Activated CD4-positive, alpha-beta T cell treated with anti-CD3 and anti-CD28 coated beads, Interleukin-2, amount 50 U/mL, for 24 hours (primary cell): ENCODE measurements around the gene GCC1.
A peak's percentile ranks its signal among the peaks of the same experiment; 100 is the strongest.

Experiments
- DNase-seq, 2 donors: peaks; one replicate each; pipeline ENCODE4 v3.0.0-alpha.2; 2020; ENCODE audit warnings: low read depth in 1 of 2, low spot score in 1 of 2

The GCC1 gene, protein sequence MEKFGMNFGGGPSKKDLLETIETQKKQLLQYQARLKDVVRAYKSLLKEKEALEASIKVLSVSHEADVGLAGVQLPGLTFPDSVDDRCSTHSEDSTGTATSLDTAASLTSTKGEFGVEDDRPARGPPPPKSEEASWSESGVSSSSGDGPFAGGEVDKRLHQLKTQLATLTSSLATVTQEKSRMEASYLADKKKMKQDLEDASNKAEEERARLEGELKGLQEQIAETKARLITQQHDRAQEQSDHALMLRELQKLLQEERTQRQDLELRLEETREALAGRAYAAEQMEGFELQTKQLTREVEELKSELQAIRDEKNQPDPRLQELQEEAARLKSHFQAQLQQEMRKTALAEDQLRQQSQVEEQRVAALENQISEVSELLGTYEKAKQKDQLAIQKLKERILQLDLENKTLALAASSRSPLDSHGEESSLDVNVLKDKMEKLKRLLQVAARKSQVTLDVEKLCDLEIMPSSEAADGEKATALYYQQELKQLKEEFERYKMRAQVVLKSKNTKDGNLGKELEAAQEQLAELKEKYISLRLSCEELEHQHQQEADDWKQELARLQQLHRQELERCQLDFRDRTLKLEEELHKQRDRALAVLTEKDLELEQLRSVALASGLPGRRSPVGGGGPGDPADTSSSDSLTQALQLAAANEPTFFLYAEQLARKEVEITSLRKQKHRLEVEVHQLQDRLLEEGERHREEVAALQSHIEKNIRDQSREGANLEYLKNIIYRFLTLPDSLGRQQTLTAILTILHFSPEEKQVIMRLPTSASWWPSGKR

DNA sequence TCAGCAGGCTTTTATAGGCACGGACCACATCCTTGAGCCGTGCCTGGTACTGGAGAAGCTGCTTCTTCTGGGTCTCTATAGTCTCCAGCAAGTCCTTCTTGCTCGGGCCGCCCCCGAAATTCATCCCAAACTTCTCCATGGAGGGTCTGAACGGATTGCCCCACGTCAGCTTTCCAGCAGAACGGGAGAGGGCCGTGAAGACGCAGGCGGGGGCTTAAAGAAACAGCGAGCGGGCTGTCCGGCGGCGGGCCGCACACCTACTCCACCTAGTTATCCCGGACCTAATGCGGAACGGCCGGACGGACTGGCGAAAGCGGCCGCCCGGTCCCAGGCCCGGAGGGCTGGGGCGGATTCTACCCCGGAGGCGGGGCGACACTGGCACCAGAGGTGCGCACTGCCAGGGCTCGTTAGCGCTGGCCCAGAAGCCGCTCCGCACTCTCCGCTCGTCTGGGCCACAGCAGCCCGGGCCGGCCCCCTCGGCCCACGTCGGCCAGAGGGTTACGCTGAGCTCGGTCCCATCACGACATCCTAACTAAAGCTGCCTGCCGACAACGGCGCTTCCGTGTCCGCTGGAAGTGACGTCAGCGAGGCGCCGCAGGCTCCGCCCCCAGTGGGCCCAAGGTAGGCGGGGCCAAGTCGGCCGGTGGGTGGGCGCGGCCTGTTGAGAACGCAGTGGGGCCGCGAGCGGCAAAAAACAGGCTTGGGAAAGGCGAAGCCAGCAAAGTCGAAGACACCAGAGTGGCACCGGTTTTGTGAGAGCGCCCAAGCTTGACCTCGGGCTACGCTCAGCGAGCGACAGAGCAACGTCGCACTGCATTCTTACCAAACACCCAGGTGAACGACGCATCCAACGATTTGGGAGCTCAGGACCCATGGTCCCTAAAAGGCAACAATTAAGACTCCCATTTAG is at the start of gene GCC1:
GCC1 (minus strand) TSS at position 553 of the 910 bp plus-strand sequence; CDS start at position 139, 414 bp downstream.
- peak; percentile 89 to 91 for DNase-seq

DNA sequence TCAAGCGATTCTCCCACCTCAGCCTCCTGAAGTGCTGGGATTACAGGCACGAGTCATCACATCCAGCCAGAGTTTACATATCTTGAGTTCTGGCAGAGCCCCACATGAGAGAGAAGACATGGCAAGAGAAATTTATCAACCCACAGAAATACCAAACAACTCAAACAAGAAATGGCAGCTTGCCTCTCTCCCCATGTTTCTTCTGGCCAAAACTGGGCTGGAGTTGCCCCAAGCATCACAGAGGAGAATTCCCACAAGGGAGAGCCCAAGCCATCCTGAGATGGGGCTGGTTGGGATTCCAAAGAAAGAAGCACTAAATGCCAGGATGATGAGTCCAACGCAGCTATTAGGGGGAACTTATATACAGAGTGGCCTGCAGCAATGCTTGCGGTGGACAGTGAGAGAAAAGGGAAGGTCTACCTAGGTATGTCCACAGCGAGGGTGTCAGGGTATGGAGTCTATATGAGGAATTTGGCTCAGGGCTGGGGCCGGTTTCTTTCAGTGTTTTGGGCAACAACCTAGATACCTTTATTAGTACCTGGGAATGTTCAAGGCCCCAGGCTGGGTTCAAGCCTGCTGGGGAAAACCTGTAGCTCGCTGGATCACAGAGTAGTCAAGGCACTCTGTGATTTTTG is 47.0 kb upstream of the GCC1 start:
- no peak for DNase-seq

DNA sequence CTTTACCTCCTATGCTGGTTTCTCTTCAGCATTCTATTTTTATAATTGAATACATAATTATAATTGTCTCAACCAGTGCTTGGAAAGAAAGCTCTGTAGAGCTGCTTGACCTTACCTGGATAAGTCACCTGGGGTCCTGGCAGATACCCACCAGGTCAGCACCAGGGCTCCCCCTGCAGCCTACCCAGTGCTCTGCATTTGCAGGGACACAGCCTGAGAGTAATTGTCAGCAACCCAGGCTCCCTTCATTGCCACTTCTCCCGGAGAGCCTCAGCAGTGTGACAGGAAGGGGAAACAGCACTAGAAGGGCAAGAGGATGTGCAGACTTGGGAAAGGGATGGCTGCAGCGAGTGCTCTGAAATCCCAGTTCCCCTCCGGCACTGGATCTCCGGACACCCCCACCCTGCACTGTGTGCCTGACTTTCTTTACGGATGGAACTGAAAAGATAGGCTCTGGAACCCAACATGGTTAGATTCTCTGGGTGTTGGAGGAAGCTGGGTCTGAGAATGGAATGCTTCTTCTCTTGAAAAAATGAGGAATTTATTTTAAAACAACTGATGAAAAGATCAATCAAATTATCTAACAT is 44.0 kb upstream of the GCC1 start:
- no peak for DNase-seq

DNA sequence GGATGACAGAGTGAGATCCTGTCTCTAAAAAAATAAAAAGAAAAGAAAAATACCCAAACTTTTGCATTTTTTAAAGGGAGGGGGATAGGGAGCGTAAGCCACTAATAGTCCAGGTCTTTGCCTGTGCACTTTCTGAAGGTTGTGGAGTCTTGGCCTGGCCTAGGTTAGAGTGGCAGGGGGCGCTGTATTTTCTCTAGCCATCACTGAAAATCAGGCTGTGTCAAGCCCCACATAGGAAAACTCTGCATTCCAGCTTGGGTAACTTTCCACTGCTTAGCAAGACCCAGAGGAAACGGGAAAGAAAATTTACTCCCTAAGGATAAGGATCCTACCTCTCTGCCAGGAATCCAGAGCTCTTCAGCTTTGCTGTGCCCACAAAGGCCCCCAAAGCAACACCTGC is 43.0 kb upstream of the GCC1 start:
- no peak for DNase-seq

DNA sequence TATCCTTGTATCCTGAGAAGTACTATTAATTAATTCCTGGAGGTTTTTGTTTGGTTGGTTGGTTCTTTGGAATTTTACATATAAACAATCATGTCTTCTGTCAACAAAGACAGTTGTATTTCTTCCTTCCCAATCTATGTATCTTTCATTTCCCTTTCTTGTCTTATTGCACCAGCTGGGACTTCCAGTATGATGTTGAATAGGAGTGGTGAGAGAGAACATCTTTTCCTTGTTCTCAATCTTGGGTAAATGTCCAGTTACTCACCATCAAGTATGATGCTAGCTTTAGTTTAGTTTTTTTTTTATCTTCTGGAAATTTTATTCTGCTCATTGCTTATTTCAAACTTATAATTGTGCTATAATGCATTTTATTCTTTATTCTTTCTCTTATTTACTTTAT is 39.9 kb upstream of the GCC1 start:
- DNase-seq: no peak

DNA sequence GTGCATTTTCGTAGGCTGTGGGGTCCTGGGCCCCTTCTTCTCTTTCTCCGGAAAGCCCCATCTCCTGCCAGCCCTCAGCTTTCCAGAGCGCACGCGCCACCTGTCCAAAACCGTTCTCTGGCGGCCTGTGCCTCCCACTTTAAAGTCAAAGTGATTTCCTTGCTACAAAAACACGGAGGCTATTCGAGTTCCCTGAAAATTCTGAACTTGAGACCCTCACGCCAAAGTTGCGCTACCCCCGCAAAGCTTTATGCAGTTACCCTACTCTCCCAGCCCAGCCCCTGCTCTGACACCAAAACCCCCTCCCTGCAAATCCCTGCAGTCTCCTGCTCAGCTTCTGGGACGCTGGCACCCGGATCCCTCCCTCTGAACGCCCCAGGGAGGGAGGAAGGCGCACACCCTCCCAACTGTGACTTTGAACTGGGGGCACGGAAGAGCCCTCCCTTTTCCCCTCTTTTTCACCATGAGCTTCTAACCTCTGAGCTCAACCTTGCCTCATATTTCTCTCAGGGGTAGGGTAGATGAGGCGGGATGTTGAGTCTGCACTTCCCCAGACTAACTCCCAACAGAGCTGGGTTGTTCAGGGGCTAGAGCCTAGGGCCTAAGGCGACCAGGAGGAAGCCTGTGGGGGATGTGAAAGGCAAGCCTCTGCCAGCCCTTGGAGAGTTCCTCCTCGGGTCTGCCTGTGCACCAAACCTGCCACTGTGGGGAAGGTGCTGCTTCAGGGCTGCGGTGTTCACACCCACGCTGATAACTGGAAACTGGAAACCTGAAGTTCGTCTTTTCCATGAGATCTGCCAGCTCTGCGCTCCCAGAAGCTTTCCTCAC is 35.2 kb upstream of the GCC1 start:
- no peak for DNase-seq

DNA sequence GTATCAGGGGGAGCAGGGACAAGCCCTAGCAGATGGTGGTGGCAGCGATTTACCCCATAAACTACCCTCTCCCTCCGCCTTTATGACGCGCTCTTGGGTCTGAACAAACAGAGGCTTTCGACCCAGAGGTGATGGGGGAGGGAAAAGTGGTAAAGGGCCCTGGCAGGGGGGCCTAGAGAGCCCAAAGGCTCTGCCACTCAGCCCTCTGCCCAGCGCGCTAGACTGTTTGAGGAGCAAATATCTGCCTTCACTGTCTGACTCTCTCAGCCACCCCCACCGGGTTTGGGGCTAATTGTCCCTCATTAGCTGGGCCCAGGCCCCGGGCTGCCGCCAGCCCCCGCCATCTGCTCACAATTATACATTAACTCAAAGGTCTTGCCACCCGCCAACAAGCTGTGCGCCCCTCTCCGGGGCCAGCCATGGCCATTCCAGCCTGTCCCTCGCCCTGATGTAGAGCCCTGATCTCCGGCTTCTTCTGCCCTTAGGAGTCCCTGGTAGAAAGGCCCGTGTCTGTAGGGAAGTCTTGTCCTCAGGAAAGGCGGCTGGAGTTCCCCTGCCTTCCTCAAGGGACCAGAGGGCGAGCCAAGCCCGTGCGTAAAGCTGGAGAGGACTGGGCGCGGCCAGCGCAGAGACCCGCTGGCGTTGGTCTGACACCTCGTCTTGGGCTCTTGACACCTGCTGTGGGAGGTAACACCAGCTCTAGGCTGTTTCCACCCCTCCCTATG is 34.4 kb upstream of the GCC1 start:
- DNase-seq: no peak

DNA sequence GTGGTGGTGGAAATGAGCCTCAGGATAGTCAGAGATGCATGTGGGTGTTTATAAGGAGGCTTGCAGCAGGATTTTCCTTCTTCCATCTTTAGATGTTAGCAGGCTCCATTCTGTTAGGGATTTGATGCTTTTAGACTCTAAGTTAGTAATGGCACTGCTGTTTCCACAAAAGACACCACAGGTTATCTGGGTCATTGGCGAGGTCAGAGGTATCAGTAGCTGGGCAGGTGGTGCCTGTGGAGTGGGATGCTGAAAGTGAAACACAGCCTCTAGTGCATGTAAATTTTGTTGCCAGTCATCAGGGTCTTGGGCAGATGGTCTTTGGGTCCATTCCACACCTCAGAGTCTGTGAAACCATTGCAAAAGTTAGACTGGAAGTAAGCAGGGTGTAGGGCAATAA is 33.4 kb upstream of the GCC1 start:
- no peak for DNase-seq

DNA sequence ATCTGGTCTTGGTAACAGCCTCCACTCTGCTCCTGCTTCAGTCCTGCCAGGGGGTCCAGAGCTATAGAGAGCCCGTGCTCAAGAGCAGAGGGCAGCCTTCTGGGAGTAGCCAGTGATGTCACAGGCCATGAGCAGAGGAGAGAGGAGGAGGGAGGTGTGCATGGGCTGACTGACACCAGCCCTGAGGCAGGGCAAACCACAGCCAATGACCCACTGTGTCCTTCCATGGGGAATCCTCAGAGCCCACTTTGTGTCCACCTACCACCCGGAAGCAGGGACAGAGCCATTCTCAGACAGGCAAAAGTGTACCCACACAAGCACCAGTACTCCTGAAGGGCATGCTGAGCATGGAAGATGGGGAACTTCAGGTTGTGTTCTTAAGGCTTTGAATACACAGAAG is 32.6 kb upstream of the GCC1 start, which contains the start of gene PAX4:
PAX4 (minus strand) TSS at position 101 of the 400 bp plus-strand sequence. CDS start 2,214 bp downstream, outside the sequence.
- no peak for DNase-seq

DNA sequence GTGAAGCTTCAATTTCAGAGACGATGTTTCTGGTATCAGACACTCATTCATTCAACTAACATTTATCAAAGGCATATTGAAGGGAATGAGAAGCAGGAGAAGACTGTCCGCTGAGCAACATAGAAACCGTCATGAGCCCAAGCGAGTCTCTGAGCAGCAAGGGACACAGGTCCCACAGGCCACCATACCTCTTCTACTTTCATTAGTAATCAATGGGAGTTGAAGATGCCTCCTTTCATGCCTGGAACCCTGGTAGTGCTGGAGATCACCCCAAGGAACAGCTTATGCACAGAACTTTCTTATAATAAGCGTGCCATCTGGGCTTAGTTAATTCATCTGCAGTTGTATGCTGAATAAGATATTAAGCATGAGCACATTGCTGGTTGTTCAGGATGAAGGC is 31.3 kb upstream of the GCC1 start:
- no peak for DNase-seq

DNA sequence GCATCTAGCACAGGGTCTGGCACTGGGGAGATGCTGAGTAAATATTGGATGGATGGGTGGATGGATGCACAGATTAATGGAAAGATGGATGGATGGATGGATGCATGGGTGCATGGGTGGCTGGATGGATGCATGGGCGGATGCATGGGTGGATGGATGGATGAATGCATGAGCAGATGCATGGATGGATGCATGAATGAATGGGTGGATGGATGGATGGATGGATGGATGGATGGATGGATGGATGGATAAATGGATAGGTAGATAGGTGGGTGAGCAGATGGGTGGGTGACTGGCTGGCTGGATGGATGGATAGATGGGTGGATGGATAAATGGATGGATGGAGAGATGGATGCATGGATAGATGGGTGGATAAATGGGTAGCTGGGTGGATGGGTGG is 26.9 kb upstream of the GCC1 start:
- DNase-seq: no peak

DNA sequence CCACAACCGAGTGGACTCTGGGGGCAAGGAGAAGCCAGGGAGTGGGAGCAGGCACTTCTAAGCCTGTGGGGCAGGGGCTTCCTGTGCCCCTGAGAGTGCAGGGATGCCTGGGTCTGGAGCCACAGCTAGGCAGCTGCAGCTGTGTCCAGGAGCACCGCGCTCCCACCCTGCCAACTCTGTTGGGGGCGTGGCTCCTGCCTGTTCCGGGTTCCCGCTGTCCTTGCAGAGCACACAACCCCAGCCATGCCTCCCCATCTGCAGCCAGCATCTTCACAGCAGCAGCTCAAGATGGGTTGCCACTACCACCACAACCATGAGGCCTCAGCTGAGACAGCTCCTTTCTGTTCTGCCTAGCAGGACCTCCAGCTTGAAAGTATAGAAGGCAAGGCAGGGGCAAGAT is 23.9 kb upstream of the GCC1 start:
- DNase-seq: no peak

DNA sequence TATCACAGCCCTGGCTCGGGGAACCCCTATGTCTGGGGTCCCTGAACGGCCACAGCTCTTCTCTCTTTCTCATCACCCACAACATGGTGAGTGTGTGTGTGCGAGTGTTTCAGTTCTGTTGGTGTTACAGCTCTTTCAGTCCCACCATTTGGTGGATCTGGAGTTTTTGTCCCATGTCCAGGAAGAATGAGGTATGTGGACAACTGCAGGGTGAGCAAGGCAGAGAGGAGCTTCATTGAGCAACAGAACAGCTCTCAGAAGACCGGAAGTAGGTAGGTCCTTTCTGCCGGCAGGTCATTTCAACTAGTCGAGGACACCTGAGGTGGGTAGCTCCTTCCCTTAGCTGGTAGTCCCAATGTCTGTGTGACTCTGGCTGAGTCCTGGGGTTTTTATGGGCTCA is 23.1 kb upstream of the GCC1 start:
- DNase-seq: no peak

DNA sequence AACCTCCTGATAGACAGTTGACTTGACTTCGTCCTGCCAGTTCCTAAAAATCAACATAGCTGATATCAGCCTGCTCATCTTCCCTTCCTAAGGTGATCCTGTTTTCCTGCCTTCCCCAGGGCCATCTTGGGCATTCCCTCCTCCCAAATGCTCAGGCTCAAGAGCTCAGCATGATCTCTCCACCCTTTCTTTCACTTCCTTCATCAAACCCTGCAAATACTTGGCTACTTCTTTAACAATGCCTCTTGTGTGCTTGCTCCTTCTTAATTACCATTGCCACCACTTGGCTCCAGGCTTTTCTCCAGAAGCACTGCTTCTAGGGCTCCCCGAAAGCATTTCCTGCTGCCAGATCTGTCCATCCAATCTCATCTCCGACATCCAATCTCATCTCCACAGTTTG is 15.5 kb upstream of the GCC1 start:
- DNase-seq: no peak

DNA sequence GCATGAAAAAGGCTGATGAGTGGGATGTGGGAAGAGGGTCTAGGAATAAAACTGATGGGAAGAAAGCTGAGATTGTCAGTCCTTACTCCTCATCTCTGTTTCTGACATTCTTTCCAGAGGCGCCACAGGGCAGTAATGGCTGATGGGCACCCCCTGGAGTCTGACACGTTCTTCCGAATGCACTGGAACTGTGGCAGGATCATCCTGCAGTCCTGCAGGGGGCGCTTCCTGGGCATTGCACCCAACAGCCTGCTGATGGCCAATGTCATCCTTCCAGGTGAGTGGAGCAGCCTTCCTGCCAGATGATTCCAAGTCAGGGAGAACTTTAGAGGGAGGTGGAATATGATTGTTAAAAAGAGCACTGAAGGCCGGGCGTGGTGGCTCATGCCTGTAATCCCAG is 12.9 kb upstream of the GCC1 start:
- DNase-seq: no peak

DNA sequence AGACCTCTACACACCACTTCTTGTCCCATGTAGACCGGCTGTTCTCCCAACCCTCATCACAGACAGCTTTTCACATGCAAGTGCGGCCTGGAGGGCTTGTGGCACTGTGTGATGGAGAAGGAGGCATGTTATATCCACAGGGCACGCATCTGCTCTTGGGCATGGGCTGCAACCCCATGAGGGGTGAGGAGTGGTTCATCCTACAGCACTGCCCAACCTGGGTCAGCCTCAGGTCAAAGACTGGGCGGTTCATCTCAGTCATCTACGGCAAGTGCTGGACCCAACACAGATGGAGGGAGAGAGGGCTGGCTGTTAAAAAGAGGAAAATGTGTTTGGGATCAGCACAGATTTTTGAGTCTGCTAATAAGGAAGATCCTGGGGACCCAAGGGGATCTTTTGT is 10.3 kb upstream of the GCC1 start:
- no peak for DNase-seq

DNA sequence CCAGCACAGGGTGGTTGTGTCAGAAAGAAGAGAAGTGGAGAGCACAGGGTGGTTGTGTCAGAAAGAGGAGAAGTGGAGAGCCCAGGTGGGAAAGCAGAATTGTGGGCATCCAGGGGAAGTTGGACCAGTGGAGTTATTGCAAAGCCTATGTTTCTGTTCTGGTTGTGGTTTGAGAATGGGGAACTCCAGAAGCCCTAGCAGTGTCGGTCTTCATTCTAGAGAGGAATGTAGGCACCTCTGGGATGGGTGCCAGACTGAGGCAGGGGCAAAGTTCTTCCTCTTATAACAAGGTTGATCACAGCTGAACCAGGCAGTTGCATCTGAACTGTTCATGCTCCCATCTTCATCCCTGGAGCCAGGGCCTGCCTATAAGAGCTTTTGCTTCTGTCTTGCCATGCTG is 9.1 kb upstream of the GCC1 start:
- no peak for DNase-seq

DNA sequence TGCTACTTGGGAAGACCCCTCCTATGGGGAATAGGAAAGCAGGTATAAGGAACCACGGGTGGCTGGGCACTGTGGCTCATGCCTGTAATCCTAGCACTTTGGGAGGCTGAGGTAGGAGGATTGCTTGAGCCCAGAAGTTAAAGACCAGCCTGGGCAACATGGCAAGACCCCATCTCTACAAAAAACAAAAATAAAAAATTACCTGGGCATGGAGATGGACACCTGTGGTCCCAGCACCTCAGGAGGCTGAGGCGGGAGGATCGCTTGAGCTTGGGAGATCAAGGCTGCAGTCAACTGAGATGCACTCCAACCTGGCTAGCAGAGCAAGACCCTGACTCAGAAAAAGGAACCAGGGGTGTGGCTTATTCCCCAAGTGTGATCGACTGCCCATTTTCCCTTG is 7.2 kb upstream of the GCC1 start:
- DNase-seq: no peak

DNA sequence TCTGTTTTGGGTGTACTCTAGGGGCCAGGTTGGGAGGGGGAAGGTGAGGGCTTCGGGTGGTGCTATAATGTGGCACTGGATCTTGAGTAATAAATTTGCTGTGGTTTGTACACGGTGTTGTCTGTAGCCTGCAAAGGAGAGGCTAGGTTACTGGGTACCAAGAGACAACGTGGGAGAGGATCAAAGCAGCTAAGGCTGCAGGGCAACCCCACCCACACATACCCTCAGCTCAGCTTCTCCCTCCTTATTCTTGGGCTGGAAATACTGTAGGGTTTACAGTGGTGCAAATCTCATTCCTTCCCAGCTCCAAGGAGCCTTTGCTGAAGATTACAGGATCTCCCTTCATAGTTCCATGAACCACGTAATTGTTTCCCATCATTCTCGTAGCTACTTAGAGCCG is 6.2 kb upstream of the GCC1 start:
- DNase-seq: no peak
